DND-41 (cell line): ENCODE data around the gene IGSF23.

Source experiments
- ATAC-seq: fragments of 200-7000 bp; cut with Tn5 transposase; 3 replicates; pipeline ENCODE4 v1.9.1; 2021; ENCODE audit warnings: low read depth; ENCODE audit not compliant: insufficient read depth
- DNase-seq: peaks from one replicate; pipeline ENCODE4 v3.0.0-alpha.2; 2020
- H2AFZ ChIP-seq: 2 replicates; pipeline ENCODE4 v1.6.0; 2012; ENCODE audit warnings: low read depth, low read length
- H3K27ac ChIP-seq: 2 replicates; pipeline ENCODE4 v1.5.1; 2012; ENCODE audit warnings: low read length, inconsistent platforms
- H3K27me3 ChIP-seq: fragments of 200-600 bp; sonication (generic); 2 replicates; pipeline ENCODE4 v1.6.0; 2012; ENCODE audit warnings: low read length, mild to moderate bottlenecking, inconsistent platforms; ENCODE audit not compliant: insufficient read depth, poor library complexity
- H3K36me3 ChIP-seq: 2 replicates; pipeline ENCODE4 v1.5.1; 2012; ENCODE audit warnings: low read length, inconsistent platforms; ENCODE audit not compliant: insufficient read depth
- H3K4me1 ChIP-seq: 2 replicates; pipeline ENCODE4 v1.5.1; 2012; ENCODE audit warnings: mild to moderate bottlenecking, low read length; ENCODE audit not compliant: insufficient read depth
- H3K4me2 ChIP-seq: 2 replicates; pipeline ENCODE4 v1.6.0; 2012; ENCODE audit warnings: mild to moderate bottlenecking, moderate library complexity, low read length, inconsistent platforms; ENCODE audit not compliant: insufficient read depth
- H3K4me3 ChIP-seq, 2 experiments: fragments of 200-600 bp in 1 of 2; shearing (Covaris generic) in 1 of 2; 2 replicates each; pipeline ENCODE4 v1.5.1; 2012 to 2016; ENCODE audit warnings: inconsistent platforms in 2 of 2, low read length in 2 of 2, mild to moderate bottlenecking in 2 of 2, low read depth in 1 of 2, moderate library complexity in 1 of 2
- H3K79me2 ChIP-seq: 2 replicates; pipeline ENCODE4 v1.6.0; 2012; ENCODE audit warnings: low read length, inconsistent platforms; ENCODE audit not compliant: insufficient read depth
- H3K9ac ChIP-seq: 2 replicates; pipeline ENCODE4 v1.6.0; 2012; ENCODE audit warnings: low read depth, mild to moderate bottlenecking, inconsistent platforms, low read length, moderate library complexity
- H3K9me3 ChIP-seq: 2 replicates; pipeline ENCODE4 v1.5.1; 2012; ENCODE audit warnings: low read length, moderate library complexity, mild to moderate bottlenecking, inconsistent platforms; ENCODE audit not compliant: insufficient read depth, severe bottlenecking
- H4K20me1 ChIP-seq: 2 replicates; pipeline ENCODE4 v1.6.0; 2012; ENCODE audit warnings: low read length; ENCODE audit not compliant: insufficient read depth
- EZH2 ChIP-seq: IDR thresholded peaks from 3 replicates; pipeline ENCODE4 v1.6.1; 2012; ENCODE audit warnings: borderline replicate concordance, low read depth, mild to moderate bottlenecking, moderate library complexity, low read length, inconsistent platforms; ENCODE audit not compliant: severe bottlenecking
- TF ChIP-seq, protein P1 (sequence below): IDR thresholded peaks from 2 replicates; pipeline ENCODE4 v1.5.1; 2012; ENCODE audit warnings: borderline replicate concordance, low read length, moderate library complexity, mild to moderate bottlenecking; ENCODE audit not compliant: poor library complexity, severe bottlenecking; ENCODE audit errors: extremely low read depth

Gene IGSF23

DNA sequence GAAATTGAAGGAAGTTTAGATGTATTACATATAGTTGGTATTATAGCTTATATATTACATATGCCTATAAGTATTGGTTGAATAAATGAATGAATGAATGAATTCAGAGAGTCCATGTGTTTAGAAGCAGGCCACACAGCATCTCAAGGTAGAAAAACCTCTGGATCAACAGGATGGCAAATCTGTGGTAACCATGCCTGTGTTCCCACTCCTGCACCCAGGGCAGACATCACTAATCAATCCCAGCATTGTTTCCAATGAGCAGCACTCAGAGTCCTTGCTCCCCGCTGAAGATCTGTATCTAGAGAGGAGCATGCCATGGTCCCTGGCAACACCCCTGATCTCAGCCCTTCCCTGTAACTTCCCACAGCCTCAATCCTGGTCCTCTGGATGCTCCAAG is 58.9 kb downstream of the IGSF23 start:
- Histone ChIP-seq H3K27ac (no peak overlapping the region), H3K4me2 (no peak overlapping the region), H3K27me3 (no peaks in the 10 kb centered on the region), H2AFZ (no peak overlapping the region), H3K4me1 (no peaks in the 10 kb centered on the region), H3K9ac (no peak overlapping the region), H3K79me2 (no peaks in the 10 kb centered on the region), H3K4me3 (no peak overlapping the region), H3K36me3 (no peaks in the 10 kb centered on the region), H3K9me3 (no peaks in the 10 kb centered on the region), H4K20me1 (no peaks in the 10 kb centered on the region)
- DNase-seq (no peak), ATAC-seq (no peak)
- TF ChIP-seq, protein P1, sequence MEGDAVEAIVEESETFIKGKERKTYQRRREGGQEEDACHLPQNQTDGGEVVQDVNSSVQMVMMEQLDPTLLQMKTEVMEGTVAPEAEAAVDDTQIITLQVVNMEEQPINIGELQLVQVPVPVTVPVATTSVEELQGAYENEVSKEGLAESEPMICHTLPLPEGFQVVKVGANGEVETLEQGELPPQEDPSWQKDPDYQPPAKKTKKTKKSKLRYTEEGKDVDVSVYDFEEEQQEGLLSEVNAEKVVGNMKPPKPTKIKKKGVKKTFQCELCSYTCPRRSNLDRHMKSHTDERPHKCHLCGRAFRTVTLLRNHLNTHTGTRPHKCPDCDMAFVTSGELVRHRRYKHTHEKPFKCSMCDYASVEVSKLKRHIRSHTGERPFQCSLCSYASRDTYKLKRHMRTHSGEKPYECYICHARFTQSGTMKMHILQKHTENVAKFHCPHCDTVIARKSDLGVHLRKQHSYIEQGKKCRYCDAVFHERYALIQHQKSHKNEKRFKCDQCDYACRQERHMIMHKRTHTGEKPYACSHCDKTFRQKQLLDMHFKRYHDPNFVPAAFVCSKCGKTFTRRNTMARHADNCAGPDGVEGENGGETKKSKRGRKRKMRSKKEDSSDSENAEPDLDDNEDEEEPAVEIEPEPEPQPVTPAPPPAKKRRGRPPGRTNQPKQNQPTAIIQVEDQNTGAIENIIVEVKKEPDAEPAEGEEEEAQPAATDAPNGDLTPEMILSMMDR: no peak
- no peak for TF ChIP-seq EZH2

DNA sequence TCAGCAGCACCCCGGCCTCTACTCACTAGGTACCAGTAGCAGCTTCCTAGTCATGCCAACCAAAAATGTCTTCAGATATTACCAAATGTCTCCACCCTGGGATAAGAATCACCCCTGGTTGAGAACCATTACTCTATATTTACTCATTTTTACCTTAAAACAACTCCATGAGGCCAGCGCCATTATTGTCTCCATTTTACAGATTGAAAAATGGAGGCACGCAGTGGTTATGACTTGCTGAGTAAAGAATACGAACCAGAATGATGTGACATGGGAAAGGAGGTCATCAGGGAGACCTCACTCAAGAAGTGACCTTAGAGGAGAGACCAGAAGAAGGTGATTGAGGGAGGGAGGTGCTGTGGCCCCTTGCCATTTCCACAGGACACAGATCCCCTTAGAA is 60.1 kb downstream of the IGSF23 start:
- ATAC-seq (no peak), DNase-seq (no peak)
- Histone ChIP-seq H3K4me1 (no peaks in the 10 kb centered on the region), H3K36me3 (no peaks in the 10 kb centered on the region), H3K79me2 (no peaks in the 10 kb centered on the region), H2AFZ (no peak overlapping the region), H3K4me3 (no peak overlapping the region), H3K9me3 (no peaks in the 10 kb centered on the region), H4K20me1 (no peaks in the 10 kb centered on the region), H3K4me2 (no peak overlapping the region), H3K27ac (no peak overlapping the region), H3K9ac (no peak overlapping the region), H3K27me3 (no peaks in the 10 kb centered on the region)
- no peak for TF ChIP-seq EZH2
- TF ChIP-seq, protein P1: no peak

DNA sequence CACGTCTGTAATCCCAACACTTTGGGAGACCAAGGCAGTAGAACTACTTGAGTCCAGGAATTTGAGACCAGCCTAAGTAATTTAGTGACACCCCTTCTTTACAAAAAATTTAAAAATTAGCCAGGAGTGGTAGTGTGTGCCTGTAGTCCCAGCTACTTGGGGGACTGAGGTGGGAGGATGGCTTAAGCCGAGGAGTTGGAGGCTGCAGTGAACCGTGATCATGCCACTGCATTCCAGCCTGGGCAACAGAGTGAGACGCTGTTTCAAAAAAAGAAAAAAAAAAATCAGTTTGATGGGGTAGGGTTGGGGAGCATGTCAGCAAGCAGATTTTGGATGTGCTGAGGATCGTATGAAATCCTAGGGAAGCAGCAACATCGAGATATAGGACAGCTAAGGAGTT is 62.2 kb downstream of the IGSF23 start:
- Histone ChIP-seq H3K4me1 (no peaks in the 10 kb centered on the region), H3K27me3 (no peaks in the 10 kb centered on the region), H2AFZ (no peak overlapping the region), H3K9ac (no peak overlapping the region), H3K36me3 (no peaks in the 10 kb centered on the region), H3K79me2 (no peaks in the 10 kb centered on the region), H3K4me2 (no peak overlapping the region), H3K27ac (no peak overlapping the region), H3K9me3 (no peaks in the 10 kb centered on the region), H4K20me1 (no peaks in the 10 kb centered on the region), H3K4me3 (no peak overlapping the region)
- ATAC-seq: no peak
- no peak for DNase-seq
- TF ChIP-seq, protein P1: no peak
- TF ChIP-seq EZH2: no peak
